K562 (cell line): ENCODE data around the gene KTN1. TPM values are rescaled to one million over a fixed set of nuclear protein-coding genes. Genes with fewer than 3 reads are reported as not detected.

Experiments used
- ATAC-seq: fragments of 200-7000 bp; cut with Tn5 transposase; 3 replicates; pipeline ENCODE4 v1.9.1; 2020; ENCODE audit warnings: moderate library complexity
- BruUV-seq: library from RNA; stranded (reverse); fragments of 400-500 nt; replicated peaks from 2 replicates; lab custom pipeline; 2021; lab: Mats Ljungman, UMichigan
- CTCF ChIA-PET: fragments of 300-600 bp; formaldehyde crosslinking; extraction: SDS; loops from one replicate; lab custom pipeline; 2021; ENCODE audit warnings: low intra/inter-chr PET ratio; lab: Yijun Ruan, JAX
- POLR2A ChIA-PET: fragments of 300-600, 350-650 bp; sonication (Branson Sonifier 250); formaldehyde crosslinking; extraction: SDS; loops from one replicate; lab custom pipeline; 2021; ENCODE audit warnings: antibody characterized with exemption, inconsistent platforms; lab: Yijun Ruan, JAX
- DNase-seq, 4 experiments: peaks; one replicate each; pipeline versions ENCODE4 v3.0.0 to v3.0.0-alpha.2; 2011 to 2018; ENCODE audit warnings: low spot score in 3 of 4, mixed read lengths in 3 of 4; ENCODE audit errors: extremely low read depth in 1 of 4
- FAIRE-seq: peaks from 2 replicates; lab custom pipeline; 2011; peaks lifted over from hg19 to GRCh38; lab: Jason Lieb, UNC
- H2AFZ ChIP-seq: 2 replicates; pipeline ENCODE4 v1.6.0; 2011; ENCODE audit warnings: low read depth, low read length, control low read depth, inconsistent platforms
- H3K27ac ChIP-seq: fragments of 200-600 bp; 3 replicates; pipeline ENCODE4 v1.8.0; 2011; ENCODE audit warnings: low read depth, mild to moderate bottlenecking, control low read depth, inconsistent platforms, low read length, moderate library complexity, mixed read lengths; ENCODE audit errors: extremely low read depth
- H3K27me3 ChIP-seq, 2 experiments: fragments of 300-600 bp in 1 of 2; 2 replicates in 1 of 2; 3 replicates in 1 of 2; pipeline versions ENCODE4 v1.6.0 to v1.8.0; 2011; ENCODE audit warnings: inconsistent platforms in 2 of 2, low read length in 2 of 2, mild to moderate bottlenecking in 1 of 2, mixed read lengths in 1 of 2, moderate library complexity in 1 of 2; ENCODE audit not compliant: control insufficient read depth in 2 of 2, insufficient read depth in 2 of 2
- H3K36me3 ChIP-seq: fragments of 300-600 bp; 3 replicates; pipeline ENCODE4 v1.8.0; 2011; ENCODE audit warnings: mild to moderate bottlenecking, low read length, inconsistent platforms; ENCODE audit not compliant: control insufficient read depth, insufficient read depth
- H3K4me1 ChIP-seq, 2 experiments: fragments of 200-600 bp in 1 of 2; replicated peaks in 1 of 2; 2 replicates in 1 of 2; 3 replicates in 1 of 2; pipeline versions ENCODE4 v1.5.1 to v1.8.0; 2011; ENCODE audit warnings: inconsistent platforms in 2 of 2, low read length in 2 of 2, mild to moderate bottlenecking in 1 of 2, mixed read lengths in 1 of 2, moderate library complexity in 1 of 2; ENCODE audit not compliant: control insufficient read depth in 2 of 2, insufficient read depth in 2 of 2
- H3K4me2 ChIP-seq: 2 replicates; pipeline ENCODE4 v1.6.1; 2011; ENCODE audit warnings: low read length, control low read depth, inconsistent platforms, mixed read lengths; ENCODE audit not compliant: insufficient read depth
- H3K4me3 ChIP-seq: fragments of 200-600 bp; sonication (generic), shearing (Covaris generic); 2 replicates; pipeline ENCODE4 v1.5.1; 2016; ENCODE audit warnings: control low read depth, inconsistent platforms
- H3K79me2 ChIP-seq: fragments of 200-600 bp; 3 replicates; pipeline ENCODE4 v1.8.0; 2011; ENCODE audit warnings: low read length, inconsistent platforms; ENCODE audit not compliant: control insufficient read depth, insufficient read depth
- H3K9ac ChIP-seq, 2 experiments: 2 replicates each; pipeline versions ENCODE4 v1.6.0 to v1.6.1; 2011; ENCODE audit warnings: low read depth in 2 of 2, low read length in 2 of 2, control low read depth in 1 of 2, inconsistent platforms in 1 of 2, mild to moderate bottlenecking in 1 of 2, mixed read lengths in 1 of 2; ENCODE audit not compliant: insufficient read depth in 1 of 2
- H3K9me1 ChIP-seq: one replicate; pipeline ENCODE4 v1.6.0; 2011; ENCODE audit warnings: inconsistent platforms, mild to moderate bottlenecking, low read length, moderate library complexity; ENCODE audit not compliant: control insufficient read depth, insufficient read depth
- H3K9me3 ChIP-seq: replicated peaks from 2 replicates; pipeline ENCODE4 v1.5.1; 2011; ENCODE audit warnings: low read depth, low read length, inconsistent platforms; ENCODE audit not compliant: control insufficient read depth, insufficient read depth
- H4K20me1 ChIP-seq: replicated peaks from 2 replicates; pipeline ENCODE4 v1.6.1; 2011; ENCODE audit warnings: low read length, inconsistent platforms, mixed read lengths; ENCODE audit not compliant: control insufficient read depth, insufficient read depth
- CBFA2T3 ChIP-seq: fragments of 450-650 bp; IDR thresholded peaks from 2 replicates; pipeline ENCODE4 v1.6.1; 2017
- DIDO1 ChIP-seq: fragments of 450-650 bp; IDR thresholded peaks from 2 replicates; pipeline ENCODE4 v1.6.1; 2016; ENCODE audit warnings: low read depth, missing biosample characterization, missing genetic modification characterization
- KLF1 ChIP-seq: fragments of 450-650 bp; IDR thresholded peaks from 2 replicates; pipeline ENCODE4 v1.6.1; 2016; ENCODE audit warnings: missing genetic modification characterization, missing compliant biosample characterization
- NFYB ChIP-seq: IDR thresholded peaks from 2 replicates; pipeline ENCODE4 v1.6.1; 2011; ENCODE audit warnings: mild to moderate bottlenecking, moderate library complexity; ENCODE audit not compliant: insufficient read length; ENCODE audit errors: extremely low read depth
- PPARD ChIP-seq: fragments of 250-450 bp; sonication (Bioruptor Pico); IDR thresholded peaks from 2 replicates; pipeline ENCODE4 v1.8.0; 2022; ENCODE audit warnings: inconsistent platforms, mild to moderate bottlenecking, moderate library complexity
- SMAD4 ChIP-seq: fragments of 250-450 bp; sonication (Bioruptor Pico); conservative IDR thresholded peaks from 2 replicates; pipeline ENCODE4 v1.8.0; 2021; ENCODE audit warnings: inconsistent platforms, mild to moderate bottlenecking, moderate library complexity
- SRSF1 ChIP-seq: fragments of 200-400 bp; formaldehyde crosslinking; IDR thresholded peaks from 2 replicates; pipeline ENCODE4 v1.6.1; 2017; ENCODE audit warnings: mild to moderate bottlenecking, low read depth, low read length, moderate library complexity
- XRCC4 ChIP-seq: IDR thresholded peaks from one replicate; pipeline ENCODE4 v1.6.1; 2011; ENCODE audit not compliant: insufficient read depth, insufficient read length; ENCODE audit errors: extremely low read depth
- ZNF436 ChIP-seq: fragments of 250-450, 450-650 bp; sonication (Bioruptor Pico); formaldehyde crosslinking; IDR thresholded peaks from 2 replicates; pipeline ENCODE4 v1.7.0; 2020; ENCODE audit warnings: mild to moderate bottlenecking
- WGBS: fragments of 100-300 bp; shearing (Covaris generic); methylation state at CpG from one replicate; pipeline ENCODE4 v1.1.6; 2016; ENCODE audit warnings: low coverage, mixed read lengths; ENCODE audit not compliant: insufficient coverage; ENCODE audit errors: missing lambda C conversion rate; 5-methylcytosine and 5-hydroxymethylcytosine counted together
- in situ Hi-C: fragments of 300-500 bp; cut with MboI; formaldehyde crosslinking; loops from 4 replicates; pipeline ENCODE4 v1.15.0; 2018; ENCODE audit warnings: inconsistent platforms, mixed read lengths
- intact Hi-C: fragments of 100-400 bp; cut with micrococcal nuclease; formaldehyde crosslinking; loops from 2 replicates; pipeline ENCODE4 v1.14.2; 2022
- polyA plus RNA-seq, 8 experiments: library from polyadenylated mRNA; depleted of rRNA in 4 of 8; stranded (reverse) in 5 of 8; unstranded in 3 of 8; fragments of >200 nt; fragmentation: Nextera tagmentation in 2 of 8; fragmentation: Illumina TruSeq in 1 of 8; extraction: Ambion mirVana in 2 of 8; extraction: Trizol in 1 of 8; gene quantifications; 2 replicates each; pipeline versions ENCODE4 v1.2.1 to v1.2.3, GENCODE V29; 2011 to 2014; ENCODE audit warnings: inconsistent platforms in 1 of 8, missing spikeins in 1 of 8
- total RNA-seq, 7 experiments: library from RNA; depleted of rRNA in 6 of 7; stranded (reverse); fragments of >200 nt in 6 of 7; fragmentation: Illumina TruSeq in 2 of 7; extraction: Trizol in 2 of 7; gene quantifications; 2 replicates each; pipeline versions ENCODE4 v1.2.1 to v1.2.3, GENCODE V29; 2011 to 2021; ENCODE audit warnings: low replicate concordance in 1 of 7
- TF ChIP-seq, protein P1 (sequence below), 2 experiments: fragments of 450-650 bp in 1 of 2; sonication (generic) in 1 of 2; formaldehyde crosslinking in 1 of 2; IDR thresholded peaks; 2 replicates each; pipeline versions ENCODE4 v1.7.1 to v1.9.0; 2016 to 2022; ENCODE audit warnings: inconsistent platforms in 1 of 2, mild to moderate bottlenecking in 1 of 2, missing genetic modification reagents in 1 of 2
- TF ChIP-seq, protein P2 (sequence below): IDR thresholded peaks from 2 replicates; pipeline ENCODE4 v1.6.1; 2011; ENCODE audit warnings: borderline replicate concordance, low read depth, mild to moderate bottlenecking, moderate library complexity, low read length; ENCODE audit not compliant: insufficient read depth, poor library complexity, severe bottlenecking

The KTN1 gene
- total and polyA plus RNA-seq, 9 of the 15 experiments (the other 6 are each of a cell fraction or from before 2014, with no cell fraction given) = 34.8 to 120 (median 63.6) TPM

DNA sequence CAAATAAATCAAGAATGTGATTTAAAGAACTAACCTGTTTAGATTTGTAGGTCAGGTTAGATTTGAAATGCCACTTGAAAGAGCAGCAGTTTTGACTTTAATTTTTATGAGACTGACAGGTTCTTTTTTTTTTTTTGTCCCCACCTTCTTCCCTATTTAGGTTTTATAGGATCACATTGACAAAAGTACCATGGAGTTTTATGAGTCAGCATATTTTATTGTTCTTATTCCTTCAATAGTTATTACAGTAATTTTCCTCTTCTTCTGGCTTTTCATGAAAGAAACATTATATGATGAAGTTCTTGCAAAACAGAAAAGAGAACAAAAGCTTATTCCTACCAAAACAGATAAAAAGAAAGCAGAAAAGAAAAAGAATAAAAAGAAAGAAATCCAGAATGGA lies 31.9 kb downstream of the KTN1 start (continued):
- no peak for TF ChIP-seq SMAD4
- no peak for TF ChIP-seq XRCC4

DNA sequence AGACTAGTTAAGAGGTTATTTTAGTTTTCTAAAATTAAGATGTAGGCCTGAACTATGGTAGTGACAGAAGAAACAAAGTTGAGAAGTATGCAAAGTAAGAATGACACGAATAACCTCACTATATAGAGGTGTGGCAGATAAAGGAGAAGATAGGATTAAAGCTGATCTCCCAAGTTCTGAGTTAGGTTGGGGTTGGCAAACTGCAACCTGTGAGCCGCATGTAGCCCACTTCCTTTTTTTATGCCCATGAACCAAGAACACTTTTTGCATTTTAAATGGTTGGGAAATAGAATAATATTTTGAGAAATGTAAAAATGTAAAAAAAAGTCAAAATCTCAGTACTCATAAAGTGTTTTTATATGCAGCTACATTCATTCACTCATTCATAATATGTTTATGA lies 34.3 kb downstream of the KTN1 start:
- POLR2A ChIA-PET = no interaction called here
- Histone ChIP-seq H3K9me1 (no peaks in the 10 kb centered on the region), H3K79me2 (peaks cover 10% of the 10 kb centered on the region), H3K4me2 (no peak overlapping the region), H3K4me1 (no peaks in the 10 kb centered on the region), H3K36me3 (peaks cover 43% of the 10 kb centered on the region), H3K4me3 (no peak overlapping the region), H4K20me1 (no peaks in the 10 kb centered on the region), H3K27ac (no peak overlapping the region), H3K27me3 (no peaks in the 10 kb centered on the region), H3K9me3 (no peaks in the 10 kb centered on the region; the same call in 1 of the 2 replicates), H2AFZ (no peak overlapping the region), H3K9ac (no peak overlapping the region)
- FAIRE-seq (no peak), DNase-seq (no peak), ATAC-seq (no peak)
- no TSS peak for BruUV-seq
- WGBS = 92% methylated on average over 2 of the region's 2 CpGs
- CTCF ChIA-PET = no interaction called here
- in situ Hi-C loops (no loop called here), intact Hi-C loops (no loop called here)
- TF ChIP-seq KLF1 (tag) = no peak
- no peak for TF ChIP-seq CBFA2T3
- TF ChIP-seq SRSF1 = no peak
- no peak for TF ChIP-seq ZNF436 (CRISPR knock-in tag)
- TF ChIP-seq, protein P1, sequence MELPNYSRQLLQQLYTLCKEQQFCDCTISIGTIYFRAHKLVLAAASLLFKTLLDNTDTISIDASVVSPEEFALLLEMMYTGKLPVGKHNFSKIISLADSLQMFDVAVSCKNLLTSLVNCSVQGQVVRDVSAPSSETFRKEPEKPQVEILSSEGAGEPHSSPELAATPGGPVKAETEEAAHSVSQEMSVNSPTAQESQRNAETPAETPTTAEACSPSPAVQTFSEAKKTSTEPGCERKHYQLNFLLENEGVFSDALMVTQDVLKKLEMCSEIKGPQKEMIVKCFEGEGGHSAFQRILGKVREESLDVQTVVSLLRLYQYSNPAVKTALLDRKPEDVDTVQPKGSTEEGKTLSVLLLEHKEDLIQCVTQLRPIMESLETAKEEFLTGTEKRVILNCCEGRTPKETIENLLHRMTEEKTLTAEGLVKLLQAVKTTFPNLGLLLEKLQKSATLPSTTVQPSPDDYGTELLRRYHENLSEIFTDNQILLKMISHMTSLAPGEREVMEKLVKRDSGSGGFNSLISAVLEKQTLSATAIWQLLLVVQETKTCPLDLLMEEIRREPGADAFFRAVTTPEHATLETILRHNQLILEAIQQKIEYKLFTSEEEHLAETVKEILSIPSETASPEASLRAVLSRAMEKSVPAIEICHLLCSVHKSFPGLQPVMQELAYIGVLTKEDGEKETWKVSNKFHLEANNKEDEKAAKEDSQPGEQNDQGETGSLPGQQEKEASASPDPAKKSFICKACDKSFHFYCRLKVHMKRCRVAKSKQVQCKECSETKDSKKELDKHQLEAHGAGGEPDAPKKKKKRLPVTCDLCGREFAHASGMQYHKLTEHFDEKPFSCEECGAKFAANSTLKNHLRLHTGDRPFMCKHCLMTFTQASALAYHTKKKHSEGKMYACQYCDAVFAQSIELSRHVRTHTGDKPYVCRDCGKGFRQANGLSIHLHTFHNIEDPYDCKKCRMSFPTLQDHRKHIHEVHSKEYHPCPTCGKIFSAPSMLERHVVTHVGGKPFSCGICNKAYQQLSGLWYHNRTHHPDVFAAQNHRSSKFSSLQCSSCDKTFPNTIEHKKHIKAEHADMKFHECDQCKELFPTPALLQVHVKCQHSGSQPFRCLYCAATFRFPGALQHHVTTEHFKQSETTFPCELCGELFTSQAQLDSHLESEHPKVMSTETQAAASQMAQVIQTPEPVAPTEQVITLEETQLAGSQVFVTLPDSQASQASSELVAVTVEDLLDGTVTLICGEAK (IDR thresholded peaks at IDR 0.05) = no peak
- TF ChIP-seq, protein P1 (CRISPR knock-in tag; IDR thresholded peaks at IDR 0.05) = no peak
- no peak for TF ChIP-seq DIDO1 (tag)
- TF ChIP-seq PPARD (CRISPR knock-in tag) = no peak
- TF ChIP-seq, protein P2, sequence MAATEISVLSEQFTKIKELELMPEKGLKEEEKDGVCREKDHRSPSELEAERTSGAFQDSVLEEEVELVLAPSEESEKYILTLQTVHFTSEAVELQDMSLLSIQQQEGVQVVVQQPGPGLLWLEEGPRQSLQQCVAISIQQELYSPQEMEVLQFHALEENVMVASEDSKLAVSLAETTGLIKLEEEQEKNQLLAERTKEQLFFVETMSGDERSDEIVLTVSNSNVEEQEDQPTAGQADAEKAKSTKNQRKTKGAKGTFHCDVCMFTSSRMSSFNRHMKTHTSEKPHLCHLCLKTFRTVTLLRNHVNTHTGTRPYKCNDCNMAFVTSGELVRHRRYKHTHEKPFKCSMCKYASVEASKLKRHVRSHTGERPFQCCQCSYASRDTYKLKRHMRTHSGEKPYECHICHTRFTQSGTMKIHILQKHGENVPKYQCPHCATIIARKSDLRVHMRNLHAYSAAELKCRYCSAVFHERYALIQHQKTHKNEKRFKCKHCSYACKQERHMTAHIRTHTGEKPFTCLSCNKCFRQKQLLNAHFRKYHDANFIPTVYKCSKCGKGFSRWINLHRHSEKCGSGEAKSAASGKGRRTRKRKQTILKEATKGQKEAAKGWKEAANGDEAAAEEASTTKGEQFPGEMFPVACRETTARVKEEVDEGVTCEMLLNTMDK = no peak
- no peak for TF ChIP-seq NFYB
